GM21447 (cell line): Measurements from ENCODE around the gene WIZ.

Experiments
- ATAC-seq: cut with Tn5 transposase; IDR thresholded peaks from one replicate; pipeline ENCODE4 v1.9.1; 2021; ENCODE audit not compliant: unreplicated experiment

The WIZ gene

DNA sequence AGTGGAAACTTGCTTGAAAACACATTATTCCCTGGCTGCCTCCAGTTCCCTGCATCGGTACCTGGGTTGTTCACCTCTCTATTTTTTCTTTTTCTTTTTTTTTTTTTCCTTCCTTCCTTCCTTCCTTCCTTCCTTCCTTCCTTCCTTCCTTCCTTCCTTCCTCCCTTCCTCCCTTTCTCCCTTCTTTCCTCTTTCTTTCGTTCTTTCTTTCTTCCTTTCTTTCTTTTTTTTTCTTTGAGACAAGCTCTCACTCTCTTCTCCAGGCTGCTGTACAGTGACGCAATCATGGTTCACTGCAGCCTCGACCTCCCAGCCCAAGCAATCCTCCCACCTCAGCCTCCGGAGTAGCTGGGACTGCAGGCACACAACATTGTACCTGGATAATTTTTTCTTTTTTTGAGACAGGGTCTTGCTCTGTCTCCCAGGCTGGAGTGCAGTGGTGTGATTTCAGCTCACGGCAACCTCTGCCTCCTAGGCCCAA, 18.0 kb upstream of the WIZ start:
- no peak for ATAC-seq

DNA sequence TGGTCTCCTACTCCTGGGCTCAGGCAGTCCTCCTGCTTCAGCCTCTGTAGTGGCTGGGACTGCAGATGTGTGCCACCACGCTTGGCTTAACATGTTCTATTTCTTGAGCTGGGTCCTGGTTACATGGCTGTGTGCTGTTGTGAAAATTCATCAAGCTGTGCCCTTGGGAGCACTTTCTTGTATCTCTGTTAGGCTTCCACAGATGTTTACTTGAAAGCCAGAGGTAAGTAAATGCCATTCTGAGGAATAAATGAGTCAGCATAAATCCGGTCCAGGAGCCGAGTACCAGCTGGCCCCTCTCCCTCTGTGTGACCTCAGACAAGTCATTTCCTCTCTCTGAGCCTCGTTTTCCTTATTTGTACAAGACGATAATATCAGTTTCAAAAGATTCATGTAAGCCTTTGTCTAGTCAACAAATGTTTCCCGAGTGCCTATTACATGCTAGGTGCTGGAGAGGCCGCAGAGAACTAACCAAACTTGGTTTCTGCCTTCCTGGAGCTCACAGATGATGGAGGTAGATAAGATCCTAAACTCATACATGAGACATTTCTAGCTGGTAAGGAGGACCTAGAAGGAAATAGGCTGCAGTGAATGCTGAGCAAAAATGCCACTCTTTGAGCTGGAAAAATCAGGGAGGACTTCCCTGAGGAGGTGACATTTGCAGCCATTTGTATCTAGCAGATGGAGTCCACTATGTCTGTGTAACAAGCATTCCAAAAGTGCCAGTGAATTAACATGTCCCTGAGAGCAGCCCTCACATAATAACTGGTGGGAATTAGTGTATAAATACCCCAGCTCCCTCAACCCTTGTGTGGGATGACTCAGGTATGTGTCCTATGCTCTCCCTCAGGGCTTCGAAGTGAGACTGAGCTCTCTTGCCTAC, 17.3 kb upstream of the WIZ start:
- ATAC-seq = peak; percentile 60

DNA sequence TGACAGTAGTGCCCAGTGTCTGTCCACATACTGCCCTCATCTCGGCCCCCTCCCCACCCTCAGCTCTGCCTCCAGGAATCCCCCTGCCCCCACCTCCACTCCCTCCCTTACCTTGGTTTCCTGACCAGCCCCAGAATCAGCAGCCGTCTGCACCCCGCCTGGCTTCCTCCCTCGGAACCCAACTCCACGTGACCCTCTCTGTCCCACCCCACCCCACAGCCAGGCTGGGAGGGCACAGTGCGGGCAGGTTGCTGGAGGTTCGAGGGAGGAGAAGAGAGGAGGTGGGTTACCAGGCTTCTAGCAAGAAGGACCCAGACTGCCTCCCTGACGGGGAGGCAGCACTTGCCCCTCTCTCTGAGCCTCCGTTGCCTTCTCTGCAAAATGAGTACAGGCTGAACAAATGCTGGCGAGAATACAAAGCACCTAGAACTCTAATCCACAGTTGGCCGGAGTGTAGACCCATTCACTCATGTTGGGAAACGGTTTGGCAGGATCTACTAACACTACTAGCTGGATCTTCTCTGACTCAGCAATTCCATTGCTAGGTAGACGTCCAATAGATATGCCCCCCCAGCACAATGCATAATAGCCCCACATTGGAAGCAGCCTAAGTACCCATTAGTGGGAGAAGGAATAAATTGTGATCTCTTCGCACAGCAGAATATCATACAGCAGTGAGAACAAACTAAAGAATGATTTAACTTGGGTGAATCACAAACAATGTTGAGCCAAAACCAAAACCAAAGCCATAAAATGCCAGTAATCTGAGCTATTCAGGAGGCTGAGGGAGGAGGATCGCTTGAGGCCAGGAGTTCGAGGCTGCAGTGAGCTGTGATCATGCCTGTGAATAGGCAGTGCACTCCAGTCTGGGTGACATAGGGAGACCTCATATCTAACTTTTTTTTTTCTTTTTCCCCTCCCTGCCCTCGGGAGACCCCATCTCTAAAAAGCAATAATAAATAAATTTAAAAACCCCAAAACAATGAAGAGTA, 14.9 kb upstream of the WIZ start, which contains the start of gene RASAL3:
Gene RASAL3 (minus strand): TSS at position 151 of the 992 bp plus-strand sequence. CDS start 186 bp downstream, outside the sequence.
- peak; percentile 49 for ATAC-seq

DNA sequence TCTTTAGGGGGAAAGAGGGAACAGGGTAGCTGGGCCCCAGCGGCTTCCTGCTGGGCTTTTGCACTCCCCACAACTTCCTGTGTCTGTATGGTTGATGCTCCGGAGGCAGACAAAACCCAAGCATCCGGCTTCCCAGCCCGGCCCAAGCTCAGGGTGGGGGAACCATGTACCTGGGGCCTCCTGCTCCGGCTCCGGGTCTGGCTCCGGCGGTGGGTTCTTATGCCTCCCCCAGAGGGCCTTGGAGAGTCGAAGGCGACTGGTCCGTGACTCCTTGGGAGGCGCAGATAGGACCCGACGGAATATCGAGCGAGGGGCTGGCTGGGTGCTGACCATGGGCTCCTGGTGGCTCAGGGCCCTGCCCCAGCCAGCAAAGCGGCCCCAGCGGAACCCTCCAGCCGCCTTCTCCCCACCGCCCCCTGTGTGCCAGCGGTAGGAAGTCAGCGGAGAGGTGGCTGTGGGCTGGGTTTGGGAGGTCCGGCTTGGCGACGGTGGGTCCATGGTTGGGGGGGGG, 14.2 kb upstream of the WIZ start:
- peak; percentile 45 for ATAC-seq

DNA sequence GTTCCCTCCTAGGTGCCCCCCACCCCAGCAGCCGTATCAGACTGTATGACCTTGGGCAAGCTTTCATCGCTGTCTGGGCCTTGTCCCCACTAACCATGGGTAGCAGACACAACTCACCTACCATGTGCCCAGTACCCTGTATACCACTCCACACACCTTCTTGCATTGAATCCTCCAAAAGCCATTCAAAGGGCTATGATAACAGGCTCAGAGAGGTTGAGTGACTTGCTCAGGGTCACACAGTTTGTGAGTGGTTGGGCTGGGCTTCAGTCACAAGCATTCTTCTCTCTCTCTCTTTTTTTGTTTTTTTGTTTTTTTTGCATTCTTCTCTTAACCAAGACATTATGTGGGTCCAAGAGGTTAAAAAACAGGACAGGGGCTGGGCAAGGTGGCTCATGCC, 11.9 kb upstream of the WIZ start:
- no peak for ATAC-seq

DNA sequence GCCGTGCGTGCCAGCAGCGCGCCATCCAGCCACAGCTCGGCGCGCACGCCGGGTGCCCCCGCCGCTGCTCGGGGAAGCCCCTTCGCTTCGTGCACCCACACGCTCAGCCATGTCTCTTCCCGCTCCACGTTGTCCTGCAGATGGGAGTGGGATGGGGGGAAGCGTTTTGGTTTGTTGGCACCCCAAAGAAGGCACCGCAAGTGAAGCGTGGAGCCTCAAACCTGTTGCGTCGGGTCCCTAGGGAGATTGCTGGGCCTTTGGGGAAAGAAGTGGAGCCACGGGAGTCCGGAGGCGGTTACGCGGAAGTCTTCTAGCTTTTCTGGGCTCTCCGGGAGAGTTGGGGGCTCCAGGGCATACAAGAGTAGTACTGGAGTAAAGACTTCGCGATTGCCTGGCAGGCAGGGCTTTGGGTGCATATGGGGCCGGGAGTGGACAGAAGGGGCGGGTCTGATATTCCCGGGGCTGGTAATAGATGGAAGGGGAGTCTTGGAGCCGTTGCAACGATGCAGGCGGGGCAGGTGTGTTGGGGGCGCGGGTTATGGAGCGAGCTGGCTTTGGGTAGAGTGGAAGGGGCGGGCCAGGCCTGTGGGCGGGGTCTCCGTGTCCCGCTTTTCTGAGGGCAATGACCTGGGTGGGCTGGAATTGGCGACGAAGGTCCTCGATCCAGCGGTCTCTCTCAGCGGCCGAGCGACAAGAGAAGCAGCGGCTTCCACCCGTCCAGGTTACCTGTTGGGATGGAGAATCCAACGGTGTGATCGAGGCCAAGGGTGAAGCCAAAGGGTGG, 8.1 kb upstream of the WIZ start:
- no peak for ATAC-seq

DNA sequence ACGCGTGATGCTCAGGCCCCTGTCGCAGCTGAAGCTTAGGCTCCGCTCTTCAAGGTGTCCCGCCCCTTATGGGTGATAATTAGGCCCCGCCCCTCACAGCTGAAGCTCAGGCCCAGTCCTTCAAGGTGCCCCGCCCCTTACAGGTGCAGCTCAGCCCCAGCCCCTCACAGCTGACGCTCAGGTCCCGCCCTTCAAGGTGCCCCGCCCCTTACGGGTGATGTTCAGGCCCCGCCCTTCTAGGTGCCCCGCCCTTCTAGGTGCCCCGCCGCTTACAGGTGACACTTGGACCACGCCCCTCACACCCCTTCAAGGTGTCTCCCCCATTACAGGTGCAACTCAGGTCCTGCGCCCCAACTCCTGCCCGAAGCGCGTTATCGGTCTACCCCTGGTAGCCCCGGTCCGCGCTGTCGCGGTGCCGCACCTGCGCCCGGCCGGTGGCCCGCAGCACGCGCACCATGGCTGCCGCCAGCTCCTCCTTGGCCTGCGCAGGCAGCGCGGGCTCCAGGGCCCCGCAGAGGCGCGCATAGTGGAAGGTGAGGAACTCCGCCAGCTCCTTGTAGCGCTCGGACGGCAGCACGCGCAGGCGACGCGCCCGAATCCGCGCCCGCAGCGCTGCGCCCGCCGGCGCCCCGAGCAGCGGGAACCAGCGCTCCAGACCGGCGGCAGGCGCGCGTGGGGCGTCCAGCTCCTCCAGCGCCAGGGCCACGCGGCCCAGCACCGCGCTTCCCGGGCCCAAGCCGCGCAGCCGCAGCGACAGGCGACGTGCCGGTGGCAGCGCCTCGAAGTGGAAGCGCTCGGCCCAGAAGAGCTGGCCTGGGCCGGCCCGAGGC, 7.3 kb upstream of the WIZ start:
- no peak for ATAC-seq

DNA sequence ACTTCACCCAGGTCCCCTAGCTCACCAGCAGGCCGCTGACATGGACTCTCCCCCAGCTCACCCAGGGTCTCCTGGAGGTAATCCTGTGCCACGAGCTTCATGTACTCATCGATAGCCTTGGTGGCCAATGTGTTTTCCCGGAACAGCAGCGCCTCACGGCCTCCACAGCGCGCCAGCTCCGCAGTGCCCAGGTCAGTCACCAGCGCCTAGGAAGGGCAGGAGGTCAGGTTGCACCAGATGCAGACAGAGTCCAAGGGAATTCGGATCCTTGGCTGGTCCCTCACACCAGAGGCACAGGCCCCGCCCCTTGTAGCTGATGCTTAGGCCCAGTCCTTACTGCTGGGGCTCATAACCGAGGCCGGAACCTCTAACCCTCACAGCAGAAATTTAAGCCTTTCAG, 6.7 kb upstream of the WIZ start:
- ATAC-seq = no peak

DNA sequence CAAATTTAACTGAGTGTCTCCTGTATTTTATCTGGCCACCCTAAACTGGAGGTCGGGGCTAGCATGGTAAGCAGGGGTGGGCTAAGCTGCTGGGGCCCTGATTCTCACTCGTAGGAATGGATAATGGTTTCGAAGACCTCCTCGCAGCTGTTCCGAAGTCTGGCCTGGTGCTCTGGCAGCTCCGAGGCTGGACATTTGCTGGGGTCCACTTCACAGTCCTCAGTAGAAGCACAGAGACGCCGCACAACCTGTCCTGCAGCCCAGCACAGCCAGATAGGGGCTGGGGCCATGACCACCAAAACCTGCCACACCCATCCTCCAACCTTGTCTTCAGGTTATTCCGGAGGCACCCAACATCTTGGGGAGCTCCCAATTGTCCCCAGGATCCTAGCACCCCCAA, 6.2 kb upstream of the WIZ start:
- no peak for ATAC-seq

DNA sequence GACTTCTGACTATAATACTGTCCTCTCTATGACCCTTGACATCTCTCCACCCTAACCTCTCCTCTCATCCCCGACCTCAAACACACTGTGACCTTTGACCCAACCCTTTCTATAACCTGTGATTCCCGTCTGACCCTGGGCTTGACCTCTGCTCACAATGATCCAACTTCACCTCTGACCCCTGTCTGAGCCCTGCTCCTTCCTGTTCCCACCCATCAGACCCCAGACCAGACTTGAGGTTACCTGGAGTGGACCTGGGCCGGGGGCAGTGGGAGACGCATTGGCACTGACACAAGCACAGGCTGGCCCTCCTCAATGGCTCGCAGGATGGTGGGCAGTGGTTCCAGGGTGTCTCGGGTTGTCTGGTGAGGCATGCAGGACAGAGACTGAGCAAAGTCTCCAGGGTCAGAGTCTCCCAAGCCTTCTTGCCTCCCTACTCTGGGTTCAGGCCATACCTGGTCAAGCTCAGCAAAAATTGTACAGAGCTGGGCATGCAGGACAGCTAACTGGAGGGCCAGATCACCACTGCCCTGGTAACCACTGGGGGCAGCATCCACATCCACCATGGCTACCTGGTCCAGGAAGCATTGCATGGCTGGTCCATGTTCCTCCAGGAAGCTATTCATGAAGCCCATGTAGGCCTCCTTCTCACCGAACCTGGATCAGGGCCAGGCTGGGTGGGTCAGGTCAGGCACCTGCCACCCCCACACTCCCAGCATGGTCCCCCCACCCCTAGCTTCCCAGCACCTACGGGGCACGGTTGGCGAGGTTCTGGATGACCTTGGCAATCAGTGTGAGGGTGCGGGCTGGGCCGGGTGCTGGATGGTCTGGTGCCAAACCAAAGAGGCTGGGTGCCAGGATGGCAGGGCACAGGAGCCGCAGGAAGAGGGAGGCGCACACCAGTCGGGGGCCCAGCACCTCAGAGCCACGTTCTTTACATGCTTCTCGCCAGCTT, 4.4 kb upstream of the WIZ start:
- ATAC-seq = no peak

DNA sequence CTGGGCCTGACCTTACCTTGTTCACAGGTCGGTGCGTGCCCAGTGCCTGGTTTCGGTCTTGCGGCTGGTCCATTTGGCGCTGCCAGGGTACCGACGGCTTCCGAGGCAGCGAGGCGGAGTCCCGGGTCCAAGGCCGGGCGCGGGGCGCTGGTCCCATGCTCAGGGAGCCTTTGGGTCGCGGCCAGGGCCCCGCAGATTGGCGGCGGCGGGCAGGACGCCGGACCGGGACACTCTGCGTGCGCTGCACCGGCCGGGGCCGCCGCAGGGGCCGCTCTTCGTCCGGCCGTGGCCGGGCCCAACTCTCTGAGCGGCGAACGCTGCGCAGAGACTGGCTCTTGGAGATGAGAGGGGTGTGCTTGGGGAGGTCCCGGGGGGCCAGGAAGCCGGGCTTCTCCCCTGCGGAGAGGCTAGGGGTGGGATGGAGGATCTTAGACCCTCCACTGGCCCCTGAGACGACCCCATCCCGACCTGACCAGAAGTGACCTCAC, 3.4 kb upstream of the WIZ start:
- ATAC-seq = no peak

DNA sequence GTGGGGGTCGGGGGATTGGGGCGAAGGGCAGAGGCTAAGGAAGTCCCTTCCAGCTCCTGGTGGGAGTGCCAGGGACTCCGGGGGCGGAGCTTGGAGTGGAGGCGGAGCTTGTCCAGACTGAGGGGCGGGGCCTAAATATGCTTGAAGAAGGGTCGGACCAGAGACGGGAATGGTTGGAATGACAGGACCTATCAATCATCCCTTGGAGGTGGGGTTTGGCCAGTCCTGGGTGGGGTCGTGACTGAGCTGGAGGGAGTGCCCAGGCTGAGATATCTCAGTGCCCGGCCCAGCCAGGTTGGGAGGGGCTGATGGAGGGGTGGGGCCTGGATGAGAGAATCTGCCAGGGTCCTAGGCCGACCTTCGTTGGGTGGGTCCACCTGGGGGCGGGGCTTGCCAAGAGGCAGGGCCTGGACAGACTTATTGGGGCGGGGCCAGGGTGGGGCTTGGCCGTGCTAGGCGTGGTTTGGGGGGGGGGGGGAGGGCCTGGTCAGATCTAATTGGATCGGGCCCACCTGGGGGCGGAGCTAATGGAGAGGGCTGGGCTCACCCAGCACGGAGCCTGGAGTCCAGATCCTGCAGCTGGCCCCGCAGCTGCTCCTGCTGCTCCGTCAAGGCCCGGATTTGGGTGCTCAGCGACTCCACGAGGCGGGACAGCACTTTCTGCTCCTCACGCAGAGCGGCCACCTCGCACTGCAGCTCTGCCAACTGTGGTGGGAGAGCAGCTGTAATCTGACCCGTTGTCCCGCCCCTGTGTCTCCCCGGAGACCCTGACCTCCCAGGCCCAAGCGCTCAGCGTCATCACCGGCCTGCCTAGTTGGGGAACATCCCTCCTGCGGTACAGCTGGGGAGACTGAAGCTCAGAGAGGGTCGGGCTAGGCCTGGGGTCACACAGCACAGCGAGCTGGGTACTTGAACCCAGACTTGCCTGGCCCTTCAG, 2.6 kb upstream of the WIZ start:
- ATAC-seq = no peak

DNA sequence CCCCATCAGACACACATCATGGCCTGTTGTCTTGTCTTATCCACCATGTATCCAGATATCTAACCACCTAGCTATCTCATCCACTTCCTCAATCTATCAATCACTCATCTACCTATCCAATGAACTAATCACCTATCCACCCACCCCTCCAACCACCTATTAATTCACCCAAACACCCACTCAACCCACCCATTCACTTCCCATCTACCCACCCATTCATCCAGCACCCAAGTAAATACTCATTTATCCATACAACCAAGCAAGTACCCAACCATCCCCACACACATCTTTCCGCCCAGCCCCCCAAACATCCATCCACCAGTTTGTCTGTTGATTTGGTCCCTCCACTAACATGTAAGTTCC, 753 bp upstream of the WIZ start:
- no peak for ATAC-seq

DNA sequence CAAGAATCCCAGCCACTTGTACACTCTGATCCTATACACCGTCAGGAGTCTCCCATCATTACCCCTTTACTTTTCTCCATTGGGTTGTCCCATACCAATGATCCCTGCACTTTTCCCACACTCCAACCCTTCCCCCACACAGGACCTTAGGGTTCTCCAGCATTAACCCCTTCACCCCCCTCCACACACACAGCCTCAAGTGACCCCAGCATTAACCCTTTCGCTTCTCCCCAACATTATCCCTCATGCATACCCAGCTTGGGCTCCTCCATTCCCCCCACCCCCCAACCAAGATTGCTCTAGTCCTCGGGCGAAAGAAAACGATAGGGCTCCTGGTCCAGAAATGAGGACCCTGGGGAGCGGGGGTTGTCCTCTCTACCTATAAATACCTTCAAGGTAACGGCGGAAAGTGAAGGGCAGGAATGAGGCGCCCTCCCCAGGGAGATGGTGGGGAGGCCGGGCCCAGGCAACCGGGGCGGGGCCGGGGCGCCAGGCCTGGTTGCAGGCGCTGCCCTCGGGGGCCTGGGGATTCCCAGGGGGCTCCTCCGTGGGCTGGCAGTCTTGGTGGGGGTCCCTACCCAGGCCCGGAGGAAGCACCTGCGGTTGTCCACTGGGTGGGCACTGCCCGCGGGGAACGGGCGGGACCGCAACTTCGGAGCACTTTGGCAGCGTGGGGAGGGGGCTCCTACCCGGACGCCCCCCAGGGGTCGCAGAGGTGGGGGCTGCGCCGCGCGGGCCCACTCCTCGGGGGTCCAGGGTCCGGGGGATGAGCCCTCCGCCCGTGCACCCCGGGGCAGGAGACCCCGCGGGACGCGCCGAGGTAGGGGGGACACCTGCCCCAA, 757 bp downstream of the WIZ start:
- ATAC-seq = no peak

DNA sequence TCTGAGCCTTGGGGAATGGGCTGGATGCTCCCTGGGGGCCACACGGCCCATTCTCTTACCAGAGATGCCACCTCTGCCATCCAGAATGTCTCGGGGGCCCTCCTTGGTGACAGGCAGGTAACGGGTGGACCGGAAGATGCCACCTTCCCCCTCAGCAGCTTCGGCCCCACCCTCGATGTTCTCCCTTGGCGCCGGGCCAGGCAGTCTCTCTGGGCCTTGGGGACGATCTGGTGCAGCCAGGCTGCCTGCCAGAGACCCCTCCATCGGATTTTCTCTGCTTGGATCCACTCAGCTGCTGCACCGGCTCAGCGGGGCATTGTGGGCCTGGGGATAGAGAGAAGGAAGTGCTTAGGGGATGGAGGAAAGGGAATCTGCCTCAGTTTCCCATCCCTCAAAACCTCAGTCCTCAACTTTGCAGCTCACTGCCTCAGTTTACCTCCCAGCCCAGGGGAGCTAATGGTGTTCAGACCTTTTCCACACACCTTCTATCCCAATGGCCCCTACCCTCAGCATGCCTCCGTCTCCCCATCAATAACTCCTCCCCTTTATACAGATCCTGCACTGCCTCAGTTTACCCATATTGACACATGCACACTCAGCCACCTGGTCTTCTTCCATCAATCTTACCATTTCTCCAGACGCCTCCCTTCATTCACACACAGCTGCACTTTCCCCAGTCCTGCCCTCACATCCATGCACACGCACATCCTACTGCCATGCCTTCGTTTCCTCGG, 1.5 kb downstream of the WIZ start:
- ATAC-seq = no peak

DNA sequence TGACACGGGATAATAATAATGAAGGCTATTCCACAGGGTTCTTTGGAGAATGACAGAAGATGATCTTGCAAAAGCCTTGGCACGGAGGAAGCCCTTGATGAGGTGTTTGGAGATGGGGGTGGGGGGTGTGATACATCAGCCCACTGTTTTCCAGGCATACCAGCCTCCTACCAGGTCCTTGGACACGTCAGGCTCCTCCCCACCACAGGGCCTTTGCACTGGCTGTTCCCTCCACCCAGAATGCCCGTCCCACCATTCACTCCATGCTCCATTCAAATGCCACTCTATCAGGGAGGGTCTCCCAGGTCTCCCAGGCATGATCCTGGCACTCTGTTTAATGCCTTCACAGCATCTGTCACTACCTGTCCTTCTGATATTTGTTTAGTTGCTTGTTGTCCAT, 2.7 kb downstream of the WIZ start:
- ATAC-seq = no peak
